HepG2 (cell line): ENCODE measurements around the gene ACOT2. TPM values are rescaled to one million over a fixed set of nuclear protein-coding genes. Genes with fewer than 3 reads are reported as not detected.
"Not testable (repeated sequence)": the region's sequence is repeated elsewhere in the genome, so short reads cannot be mapped to it uniquely, and the experiment has no call there.

Experiments
- EP300 ChIP-seq, 3 experiments: sonication (generic) in 1 of 3; formaldehyde crosslinking in 1 of 3; IDR thresholded peaks; 2 replicates each; pipeline versions ENCODE4 v1.5.1 to v1.6.1; 2011 to 2020; ENCODE audit warnings: low read depth in 2 of 3, low read length in 2 of 3, borderline replicate concordance in 1 of 3, improper control_type of control experiment in 1 of 3, mild to moderate bottlenecking in 1 of 3, missing genetic modification reagents in 1 of 3, moderate library complexity in 1 of 3
- GATAD1 ChIP-seq: IDR thresholded peaks from 2 replicates; pipeline ENCODE4 v1.6.1; 2016; ENCODE audit warnings: missing genetic modification reagents, missing compliant biosample characterization
- GFI1 ChIP-seq: sonication (generic); formaldehyde crosslinking; IDR thresholded peaks from 2 replicates; pipeline ENCODE4 v1.5.0; 2020; ENCODE audit warnings: missing genetic modification reagents, mild to moderate bottlenecking, borderline replicate concordance
- IRX3 ChIP-seq: sonication (generic); formaldehyde crosslinking; IDR thresholded peaks from 2 replicates; pipeline ENCODE4 v1.8.1; 2023; ENCODE audit warnings: mild to moderate bottlenecking, low read depth, missing genetic modification reagents, borderline replicate concordance
- NFKB2 ChIP-seq: sonication (generic); formaldehyde crosslinking; IDR thresholded peaks from 2 replicates; pipeline ENCODE4 v1.4.0; 2020; ENCODE audit warnings: missing genetic modification reagents, borderline replicate concordance
- RBFOX2 ChIP-seq: fragments of 200-400 bp; formaldehyde crosslinking; IDR thresholded peaks from 2 replicates; pipeline ENCODE4 v1.6.1; 2017; ENCODE audit warnings: low read depth, mild to moderate bottlenecking, low read length
- RFXAP ChIP-seq: sonication (generic); formaldehyde crosslinking; IDR thresholded peaks from 2 replicates; pipeline ENCODE4 v1.4.0; 2020; ENCODE audit warnings: missing genetic modification reagents, borderline replicate concordance
- SOX5 ChIP-seq: IDR thresholded peaks from 2 replicates; pipeline ENCODE4 v1.6.1; 2016; ENCODE audit warnings: borderline replicate concordance
- SP140L ChIP-seq: sonication (generic); formaldehyde crosslinking; IDR thresholded peaks from 2 replicates; pipeline ENCODE4 v1.4.0; 2020; ENCODE audit warnings: missing genetic modification reagents, borderline replicate concordance
- SP5 ChIP-seq: IDR thresholded peaks from 2 replicates; pipeline ENCODE4 v1.6.1; 2016; ENCODE audit warnings: low read depth, borderline replicate concordance
- SRF ChIP-seq: IDR thresholded peaks from 2 replicates; pipeline ENCODE4 v1.6.1; 2011; ENCODE audit warnings: mild to moderate bottlenecking, low read depth, low read length, moderate library complexity
- ZFY ChIP-seq: sonication (generic); formaldehyde crosslinking; IDR thresholded peaks from 2 replicates; pipeline ENCODE4 v1.4.0; 2020; ENCODE audit warnings: missing genetic modification reagents
- polyA plus RNA-seq, 8 experiments: library from polyadenylated mRNA; depleted of rRNA in 3 of 8; stranded (reverse) in 7 of 8; unstranded in 1 of 8; fragments of >200 nt; fragmentation: Illumina TruSeq in 4 of 8; extraction: Trizol in 4 of 8; gene quantifications; 2 replicates each; pipeline versions ENCODE4 v1.2.1 to v1.2.3, GENCODE V29; 2011 to 2016; ENCODE audit warnings: low read depth in 4 of 8, missing spikeins in 1 of 8, mixed read lengths in 1 of 8; ENCODE audit not compliant: insufficient read depth in 1 of 8
- total RNA-seq, 5 experiments: library from RNA; depleted of rRNA; stranded (reverse); fragments of >200 nt; fragmentation: Illumina TruSeq; extraction: Trizol; gene quantifications; 2 replicates each; pipeline ENCODE4 v1.2.3, GENCODE V29; 2016; ENCODE audit warnings: low read depth in 1 of 5
- TF ChIP-seq, protein P1 (sequence below): sonication (generic); formaldehyde crosslinking; IDR thresholded peaks from 2 replicates; pipeline ENCODE4 v1.4.0; 2020; ENCODE audit warnings: missing genetic modification reagents
- TF ChIP-seq, protein P2 (sequence below): sonication (generic); formaldehyde crosslinking; IDR thresholded peaks from 2 replicates; pipeline ENCODE4 v1.8.0; 2022; ENCODE audit warnings: low read depth, missing genetic modification reagents
- TF ChIP-seq, protein P3 (sequence below): sonication (generic); formaldehyde crosslinking; conservative IDR thresholded peaks from 2 replicates; pipeline ENCODE4 v1.4.0; 2020; ENCODE audit warnings: mild to moderate bottlenecking, missing genetic modification reagents, moderate library complexity
- TF ChIP-seq, protein P4 (sequence below): sonication (generic); formaldehyde crosslinking; IDR thresholded peaks from 2 replicates; pipeline ENCODE4 v1.5.1; 2020; ENCODE audit warnings: missing genetic modification reagents, mild to moderate bottlenecking, borderline replicate concordance
- TF ChIP-seq, protein P5 (sequence below): IDR thresholded peaks from 2 replicates; pipeline ENCODE4 v1.6.1; 2016; ENCODE audit warnings: mild to moderate bottlenecking, missing biosample characterization, missing genetic modification reagents
- TF ChIP-seq, protein P6 (sequence below): sonication (generic); formaldehyde crosslinking; IDR thresholded peaks from 2 replicates; pipeline ENCODE4 v1.8.1; 2023; ENCODE audit warnings: mild to moderate bottlenecking, inconsistent platforms, moderate library complexity, missing genetic modification reagents, borderline replicate concordance

Gene ACOT2
- total and polyA plus RNA-seq, 2 of the 13 experiments (the other 11 are each of a cell fraction or from before 2014, with no cell fraction given), result 60.0 to 110 TPM

DNA sequence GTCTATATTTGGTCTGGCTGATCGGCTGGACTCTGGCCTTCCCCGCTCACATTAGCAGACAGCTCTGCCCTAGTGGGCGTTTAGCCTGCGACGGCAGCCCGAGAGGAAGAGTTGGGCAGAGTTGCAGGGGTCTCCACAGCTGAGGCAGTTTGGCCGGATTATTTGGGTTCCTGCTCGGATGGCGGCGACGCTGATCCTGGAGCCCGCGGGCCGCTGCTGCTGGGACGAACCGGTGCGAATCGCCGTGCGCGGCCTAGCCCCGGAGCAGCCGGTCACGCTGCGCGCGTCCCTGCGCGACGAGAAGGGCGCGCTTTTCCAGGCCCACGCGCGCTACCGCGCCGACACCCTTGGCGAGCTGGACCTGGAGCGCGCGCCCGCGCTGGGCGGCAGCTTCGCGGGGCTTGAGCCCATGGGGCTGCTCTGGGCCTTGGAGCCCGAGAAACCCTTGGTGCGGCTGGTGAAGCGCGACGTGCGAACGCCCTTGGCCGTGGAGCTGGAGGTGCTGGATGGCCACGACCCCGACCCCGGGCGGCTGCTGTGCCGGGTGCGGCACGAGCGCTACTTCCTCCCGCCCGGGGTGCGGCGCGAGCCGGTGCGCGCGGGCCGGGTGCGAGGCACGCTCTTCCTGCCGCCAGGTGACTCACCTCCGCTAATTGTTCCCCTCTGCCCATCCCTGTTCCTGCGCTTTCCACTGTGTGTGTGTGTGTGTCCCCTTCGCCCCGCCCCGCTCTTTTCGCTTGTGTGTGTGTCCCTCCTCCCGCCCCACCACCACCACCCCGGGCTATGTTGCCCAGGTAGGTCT lies 31.6 kb upstream of the ACOT2 start (continued):
- TF ChIP-seq, protein P1, sequence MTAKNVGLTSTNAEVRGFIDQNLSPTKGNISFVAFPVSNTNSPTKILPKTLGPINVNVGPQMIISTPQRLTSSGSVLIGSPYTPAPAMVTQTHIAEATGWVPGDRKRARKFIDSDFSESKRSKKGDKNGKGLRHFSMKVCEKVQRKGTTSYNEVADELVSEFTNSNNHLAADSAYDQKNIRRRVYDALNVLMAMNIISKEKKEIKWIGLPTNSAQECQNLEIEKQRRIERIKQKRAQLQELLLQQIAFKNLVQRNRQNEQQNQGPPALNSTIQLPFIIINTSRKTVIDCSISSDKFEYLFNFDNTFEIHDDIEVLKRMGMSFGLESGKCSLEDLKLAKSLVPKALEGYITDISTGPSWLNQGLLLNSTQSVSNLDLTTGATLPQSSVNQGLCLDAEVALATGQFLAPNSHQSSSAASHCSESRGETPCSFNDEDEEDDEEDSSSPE (CRISPR knock-in tag), result peak; percentile 34; the same call in 1 of the 2 replicates
- TF ChIP-seq IRX3 (CRISPR knock-in tag) (peak; percentile 38; the same call in 1 of the 2 replicates), NFKB2 (CRISPR knock-in tag) (peak; percentile 44; the same call in 1 of the 2 replicates), GATAD1 (0 out of 2 replicates have a peak, but pooled peaks have one; percentile 9), SRF (peak; percentile 79; the same call in 1 of the 2 replicates), RBFOX2 (peak; percentile 92), GFI1 (peak; percentile 18; the same call in 1 of the 2 replicates), SP5 (CRISPR knock-in tag) (peak; percentile 86), SOX5 (peak; percentile 71), RFXAP (peak; percentile 31; the same call in 1 of the 2 replicates), ZFY (CRISPR knock-in tag) (peak; percentile 89), EP300 (CRISPR knock-in tag; IDR thresholded peaks at IDR 0.05; ENCODE audit: borderline replicate concordance) (peak; percentile 6; the same call in 1 of the 2 replicates), SP140L (peak; percentile 19; the same call in 1 of the 2 replicates)
- TF ChIP-seq, protein P2, sequence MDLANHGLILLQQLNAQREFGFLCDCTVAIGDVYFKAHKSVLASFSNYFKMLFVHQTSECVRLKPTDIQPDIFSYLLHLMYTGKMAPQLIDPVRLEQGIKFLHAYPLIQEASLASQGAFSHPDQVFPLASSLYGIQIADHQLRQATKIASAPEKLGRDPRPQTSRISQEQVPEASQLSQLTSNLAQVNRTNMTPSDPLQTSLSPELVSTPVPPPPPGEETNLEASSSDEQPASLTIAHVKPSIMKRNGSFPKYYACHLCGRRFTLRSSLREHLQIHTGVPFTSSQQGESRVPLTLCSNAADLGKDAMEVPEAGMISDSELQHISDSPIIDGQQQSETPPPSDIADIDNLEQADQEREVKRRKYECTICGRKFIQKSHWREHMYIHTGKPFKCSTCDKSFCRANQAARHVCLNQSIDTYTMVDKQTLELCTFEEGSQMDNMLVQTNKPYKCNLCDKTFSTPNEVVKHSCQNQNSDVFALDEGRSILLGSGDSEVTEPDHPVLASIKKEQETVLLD (CRISPR knock-in tag), result 0 out of 2 replicates have a peak, but pooled peaks have one; percentile 40
- TF ChIP-seq, protein P3, sequence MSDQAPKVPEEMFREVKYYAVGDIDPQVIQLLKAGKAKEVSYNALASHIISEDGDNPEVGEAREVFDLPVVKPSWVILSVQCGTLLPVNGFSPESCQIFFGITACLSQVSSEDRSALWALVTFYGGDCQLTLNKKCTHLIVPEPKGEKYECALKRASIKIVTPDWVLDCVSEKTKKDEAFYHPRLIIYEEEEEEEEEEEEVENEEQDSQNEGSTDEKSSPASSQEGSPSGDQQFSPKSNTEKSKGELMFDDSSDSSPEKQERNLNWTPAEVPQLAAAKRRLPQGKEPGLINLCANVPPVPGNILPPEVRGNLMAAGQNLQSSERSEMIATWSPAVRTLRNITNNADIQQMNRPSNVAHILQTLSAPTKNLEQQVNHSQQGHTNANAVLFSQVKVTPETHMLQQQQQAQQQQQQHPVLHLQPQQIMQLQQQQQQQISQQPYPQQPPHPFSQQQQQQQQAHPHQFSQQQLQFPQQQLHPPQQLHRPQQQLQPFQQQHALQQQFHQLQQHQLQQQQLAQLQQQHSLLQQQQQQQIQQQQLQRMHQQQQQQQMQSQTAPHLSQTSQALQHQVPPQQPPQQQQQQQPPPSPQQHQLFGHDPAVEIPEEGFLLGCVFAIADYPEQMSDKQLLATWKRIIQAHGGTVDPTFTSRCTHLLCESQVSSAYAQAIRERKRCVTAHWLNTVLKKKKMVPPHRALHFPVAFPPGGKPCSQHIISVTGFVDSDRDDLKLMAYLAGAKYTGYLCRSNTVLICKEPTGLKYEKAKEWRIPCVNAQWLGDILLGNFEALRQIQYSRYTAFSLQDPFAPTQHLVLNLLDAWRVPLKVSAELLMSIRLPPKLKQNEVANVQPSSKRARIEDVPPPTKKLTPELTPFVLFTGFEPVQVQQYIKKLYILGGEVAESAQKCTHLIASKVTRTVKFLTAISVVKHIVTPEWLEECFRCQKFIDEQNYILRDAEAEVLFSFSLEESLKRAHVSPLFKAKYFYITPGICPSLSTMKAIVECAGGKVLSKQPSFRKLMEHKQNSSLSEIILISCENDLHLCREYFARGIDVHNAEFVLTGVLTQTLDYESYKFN (CRISPR knock-in tag), result 0 out of 2 replicates have a peak, but pooled peaks have one; percentile 10
- TF ChIP-seq, protein P4, sequence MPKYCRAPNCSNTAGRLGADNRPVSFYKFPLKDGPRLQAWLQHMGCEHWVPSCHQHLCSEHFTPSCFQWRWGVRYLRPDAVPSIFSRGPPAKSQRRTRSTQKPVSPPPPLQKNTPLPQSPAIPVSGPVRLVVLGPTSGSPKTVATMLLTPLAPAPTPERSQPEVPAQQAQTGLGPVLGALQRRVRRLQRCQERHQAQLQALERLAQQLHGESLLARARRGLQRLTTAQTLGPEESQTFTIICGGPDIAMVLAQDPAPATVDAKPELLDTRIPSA, result 0 out of 2 replicates have a peak, but pooled peaks have one; percentile 25
- TF ChIP-seq EP300 (IDR thresholded peaks at IDR 0.05; ENCODE audit: low read depth in 2 of 2, low read length in 2 of 2), result not testable (repeated sequence)
- TF ChIP-seq, protein P5, sequence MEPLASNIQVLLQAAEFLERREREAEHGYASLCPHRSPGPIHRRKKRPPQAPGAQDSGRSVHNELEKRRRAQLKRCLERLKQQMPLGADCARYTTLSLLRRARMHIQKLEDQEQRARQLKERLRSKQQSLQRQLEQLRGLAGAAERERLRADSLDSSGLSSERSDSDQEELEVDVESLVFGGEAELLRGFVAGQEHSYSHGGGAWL, result 0 out of 2 replicates have a peak, but pooled peaks have one; percentile 17
- TF ChIP-seq, protein P6, sequence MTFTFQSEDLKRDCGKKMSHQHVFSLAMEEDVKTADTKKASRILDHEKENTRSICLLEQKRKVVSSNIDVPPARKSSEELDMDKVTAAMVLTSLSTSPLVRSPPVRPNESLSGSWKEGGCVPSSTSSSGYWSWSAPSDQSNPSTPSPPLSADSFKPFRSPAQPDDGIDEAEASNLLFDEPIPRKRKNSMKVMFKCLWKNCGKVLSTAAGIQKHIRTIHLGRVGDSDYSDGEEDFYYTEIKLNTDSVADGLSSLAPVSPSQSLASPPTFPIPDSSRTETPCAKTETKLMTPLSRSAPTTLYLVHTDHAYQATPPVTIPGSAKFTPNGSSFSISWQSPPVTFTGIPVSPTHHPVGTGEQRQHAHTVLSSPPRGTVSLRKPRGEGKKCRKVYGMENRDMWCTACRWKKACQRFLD (CRISPR knock-in tag), result peak; percentile 60; the same call in 1 of the 2 replicates
